Measurements from ENCODE around the gene SP100. TPM values are rescaled to one million over a fixed set of nuclear protein-coding genes. Genes with fewer than 3 reads are reported as not detected.

The SP100 gene
- total RNA-seq, 1 donor from 2014 or later = 64.8 TPM

- Histone ChIP-seq H3K4me3 (no peak overlapping the region), H3K36me3 (peaks cover 0 to 70% of the 10 kb centered on the region in 2 donors), H3K27me3 (no peaks in the 10 kb centered on the region), H3K9me3 (no peaks in the 10 kb centered on the region), H3K27ac (no peak overlapping the region), H3K4me1 (no peaks in the 10 kb centered on the region)
- TF ChIP-seq CTCF (IDR thresholded peaks at IDR 0.05) (no peak), POLR2A (IDR thresholded peaks at IDR 0.05) (no peak), POLR2AphosphoS5 (IDR thresholded peaks at IDR 0.05; ENCODE audit: insufficient read depth in 1 of 2, low read depth in 1 of 2) (no peak)
- intact Hi-C loops (cut with DNase I) = no loop called here
- no peak for DNase-seq (ENCODE audit: extremely low spot score in 2 of 2)
These were observed 31.8 kb downstream of the SP100 start for GRCh38 chr2:230447455-230448451.

DNA sequence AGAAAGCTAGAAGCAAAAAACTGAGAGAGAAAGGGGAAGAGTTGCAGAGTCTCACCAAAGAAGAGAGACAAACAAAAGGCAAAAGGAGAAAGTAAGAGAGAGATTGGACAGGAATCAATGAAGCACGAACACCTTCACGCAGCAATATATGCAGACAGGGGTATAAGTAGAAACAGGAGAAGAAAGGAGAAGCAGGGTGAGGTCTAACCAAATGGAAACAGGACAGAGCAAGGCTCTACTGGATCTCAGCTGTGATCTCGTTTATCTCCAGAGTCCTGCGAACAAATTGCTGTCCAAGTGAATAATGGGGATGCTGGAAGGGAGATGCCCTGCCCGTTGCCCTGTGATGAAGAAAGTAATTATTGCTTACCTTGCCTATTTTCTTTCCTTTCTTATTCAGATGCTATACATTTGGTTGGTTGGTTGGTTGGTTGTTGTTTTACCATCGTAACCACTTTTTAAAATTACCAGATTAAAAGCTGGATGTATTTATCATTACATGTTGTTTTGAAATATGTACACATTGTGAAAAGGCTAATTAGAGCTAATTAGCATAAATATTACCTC lies 34.0 kb downstream of the SP100 start:
- Histone ChIP-seq H3K36me3 (peaks cover 0 to 79% of the 10 kb centered on the region in 2 donors), H3K27me3 (no peaks in the 10 kb centered on the region), H3K4me1 (no peaks in the 10 kb centered on the region), H3K4me3 (no peak overlapping the region), H3K9me3 (no peaks in the 10 kb centered on the region), H3K27ac (no peak overlapping the region)
- TF ChIP-seq POLR2AphosphoS5 (IDR thresholded peaks at IDR 0.05; ENCODE audit: insufficient read depth in 1 of 2, low read depth in 1 of 2) = no peak
- TF ChIP-seq CTCF (IDR thresholded peaks at IDR 0.05) = no peak
- no peak for TF ChIP-seq POLR2A (IDR thresholded peaks at IDR 0.05)
- intact Hi-C loops (cut with DNase I) = no loop called here
- no peak for DNase-seq (ENCODE audit: extremely low spot score in 2 of 2)

DNA sequence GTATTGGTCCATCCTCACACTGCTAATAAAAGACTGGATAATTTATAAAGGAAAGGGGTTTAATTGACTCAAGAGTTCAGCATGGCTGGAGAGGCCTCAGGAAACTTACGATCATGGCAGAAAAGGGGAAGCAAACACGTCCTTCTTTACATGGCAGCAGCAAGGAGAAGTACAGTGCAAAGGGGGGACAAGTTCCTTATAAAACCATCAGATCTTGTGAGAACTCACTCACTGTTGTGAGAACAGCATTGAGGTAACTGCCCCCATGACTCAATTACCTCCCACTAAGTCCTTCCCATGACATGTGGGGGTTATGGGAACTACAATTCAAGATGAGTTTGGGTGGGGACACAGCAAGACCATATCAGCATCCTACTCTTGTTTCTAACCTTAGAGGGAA lies 37.0 kb downstream of the SP100 start:
- no peaks in the 10 kb centered on the region for H3K27me3 ChIP-seq
- H3K9me3 ChIP-seq = no peaks in the 10 kb centered on the region
- no peak for DNase-seq (ENCODE audit: extremely low spot score in 2 of 2)
- H3K36me3 ChIP-seq = peaks cover 0 to 81% of the 10 kb centered on the region in 2 donors
- no peaks in the 10 kb centered on the region for H3K4me1 ChIP-seq
- no peak overlapping the region for H3K4me3 ChIP-seq
- TF ChIP-seq POLR2A (IDR thresholded peaks at IDR 0.05) (no peak), POLR2AphosphoS5 (IDR thresholded peaks at IDR 0.05; ENCODE audit: insufficient read depth in 1 of 2, low read depth in 1 of 2) (no peak), CTCF (IDR thresholded peaks at IDR 0.05) (no peak)
- intact Hi-C loops (cut with DNase I) = no loop called here
- H3K27ac ChIP-seq = no peak overlapping the region

- Histone ChIP-seq H3K27ac (no peak overlapping the region), H3K4me1 (no peaks in the 10 kb centered on the region), H3K27me3 (no peaks in the 10 kb centered on the region), H3K36me3 (peaks cover 0 to 83% of the 10 kb centered on the region in 2 donors), H3K9me3 (no peaks in the 10 kb centered on the region), H3K4me3 (no peak overlapping the region)
- intact Hi-C loops (cut with DNase I) = no loop called here
- TF ChIP-seq POLR2AphosphoS5 (IDR thresholded peaks at IDR 0.05; ENCODE audit: insufficient read depth in 1 of 2, low read depth in 1 of 2) = no peak
- TF ChIP-seq CTCF (IDR thresholded peaks at IDR 0.05) = no peak
- no peak for TF ChIP-seq POLR2A (IDR thresholded peaks at IDR 0.05)
- no peak for DNase-seq (ENCODE audit: extremely low spot score in 2 of 2)
These were observed 39.1 kb downstream of the SP100 start for GRCh38 chr2:230455005-230455684.

Data from vagina (tissue), 2 donors.